AG09319 (cell line): ENCODE data around the gene VSTM1.

Source experiments
- DNase-seq: peaks from one replicate; pipeline ENCODE4 v3.0.0-alpha.2; 2010; ENCODE audit warnings: low read depth; ENCODE audit errors: extremely low read depth
- TF ChIP-seq, protein P1 (sequence below): IDR thresholded peaks from 2 replicates; pipeline ENCODE4 v1.5.1; 2011; ENCODE audit warnings: low read depth, mild to moderate bottlenecking, inconsistent platforms, low read length, moderate library complexity

VSTM1 gene

DNA sequence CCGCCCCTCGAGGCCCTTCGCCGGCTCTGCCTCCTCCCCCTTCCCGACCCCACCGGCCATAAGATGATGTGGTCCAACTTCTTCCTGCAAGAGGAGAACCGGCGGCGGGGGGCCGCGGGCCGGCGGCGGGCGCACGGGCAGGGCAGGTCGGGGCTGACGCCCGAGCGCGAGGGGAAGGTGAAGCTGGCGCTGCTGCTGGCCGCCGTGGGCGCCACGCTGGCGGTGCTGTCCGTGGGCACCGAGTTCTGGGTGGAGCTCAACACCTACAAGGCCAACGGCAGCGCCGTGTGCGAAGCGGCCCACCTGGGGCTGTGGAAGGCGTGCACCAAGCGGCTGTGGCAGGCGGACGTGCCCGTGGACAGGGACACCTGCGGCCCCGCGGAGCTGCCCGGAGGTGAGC lies 70.9 kb downstream of the VSTM1 start:
- TF ChIP-seq, protein P1, sequence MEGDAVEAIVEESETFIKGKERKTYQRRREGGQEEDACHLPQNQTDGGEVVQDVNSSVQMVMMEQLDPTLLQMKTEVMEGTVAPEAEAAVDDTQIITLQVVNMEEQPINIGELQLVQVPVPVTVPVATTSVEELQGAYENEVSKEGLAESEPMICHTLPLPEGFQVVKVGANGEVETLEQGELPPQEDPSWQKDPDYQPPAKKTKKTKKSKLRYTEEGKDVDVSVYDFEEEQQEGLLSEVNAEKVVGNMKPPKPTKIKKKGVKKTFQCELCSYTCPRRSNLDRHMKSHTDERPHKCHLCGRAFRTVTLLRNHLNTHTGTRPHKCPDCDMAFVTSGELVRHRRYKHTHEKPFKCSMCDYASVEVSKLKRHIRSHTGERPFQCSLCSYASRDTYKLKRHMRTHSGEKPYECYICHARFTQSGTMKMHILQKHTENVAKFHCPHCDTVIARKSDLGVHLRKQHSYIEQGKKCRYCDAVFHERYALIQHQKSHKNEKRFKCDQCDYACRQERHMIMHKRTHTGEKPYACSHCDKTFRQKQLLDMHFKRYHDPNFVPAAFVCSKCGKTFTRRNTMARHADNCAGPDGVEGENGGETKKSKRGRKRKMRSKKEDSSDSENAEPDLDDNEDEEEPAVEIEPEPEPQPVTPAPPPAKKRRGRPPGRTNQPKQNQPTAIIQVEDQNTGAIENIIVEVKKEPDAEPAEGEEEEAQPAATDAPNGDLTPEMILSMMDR = no peak

DNA sequence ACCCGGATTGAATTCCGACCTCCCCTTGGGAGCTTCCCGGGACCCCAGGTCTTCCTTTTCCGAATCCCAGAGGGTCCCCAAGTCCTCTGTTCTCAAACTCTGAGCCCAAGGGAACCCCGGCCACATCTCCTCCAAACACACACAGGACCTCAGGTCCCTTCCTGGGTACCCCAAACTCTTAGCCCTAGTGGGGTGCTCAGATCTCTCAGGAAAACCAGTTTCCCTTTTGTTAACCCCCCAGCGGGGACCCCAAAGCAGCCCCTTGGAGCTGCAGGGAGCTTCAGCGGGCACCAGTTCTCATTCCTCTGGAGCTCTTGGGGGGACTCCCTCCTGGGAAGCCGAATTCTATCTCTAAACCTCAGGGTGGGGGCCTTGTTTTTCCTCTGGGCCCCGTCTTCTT lies 71.5 kb downstream of the VSTM1 start:
- no peak for DNase-seq
- TF ChIP-seq, protein P1 = no peak

More for the DNA sequence above, 70.9 kb downstream of the VSTM1 start:
- no peak for DNase-seq

DNA sequence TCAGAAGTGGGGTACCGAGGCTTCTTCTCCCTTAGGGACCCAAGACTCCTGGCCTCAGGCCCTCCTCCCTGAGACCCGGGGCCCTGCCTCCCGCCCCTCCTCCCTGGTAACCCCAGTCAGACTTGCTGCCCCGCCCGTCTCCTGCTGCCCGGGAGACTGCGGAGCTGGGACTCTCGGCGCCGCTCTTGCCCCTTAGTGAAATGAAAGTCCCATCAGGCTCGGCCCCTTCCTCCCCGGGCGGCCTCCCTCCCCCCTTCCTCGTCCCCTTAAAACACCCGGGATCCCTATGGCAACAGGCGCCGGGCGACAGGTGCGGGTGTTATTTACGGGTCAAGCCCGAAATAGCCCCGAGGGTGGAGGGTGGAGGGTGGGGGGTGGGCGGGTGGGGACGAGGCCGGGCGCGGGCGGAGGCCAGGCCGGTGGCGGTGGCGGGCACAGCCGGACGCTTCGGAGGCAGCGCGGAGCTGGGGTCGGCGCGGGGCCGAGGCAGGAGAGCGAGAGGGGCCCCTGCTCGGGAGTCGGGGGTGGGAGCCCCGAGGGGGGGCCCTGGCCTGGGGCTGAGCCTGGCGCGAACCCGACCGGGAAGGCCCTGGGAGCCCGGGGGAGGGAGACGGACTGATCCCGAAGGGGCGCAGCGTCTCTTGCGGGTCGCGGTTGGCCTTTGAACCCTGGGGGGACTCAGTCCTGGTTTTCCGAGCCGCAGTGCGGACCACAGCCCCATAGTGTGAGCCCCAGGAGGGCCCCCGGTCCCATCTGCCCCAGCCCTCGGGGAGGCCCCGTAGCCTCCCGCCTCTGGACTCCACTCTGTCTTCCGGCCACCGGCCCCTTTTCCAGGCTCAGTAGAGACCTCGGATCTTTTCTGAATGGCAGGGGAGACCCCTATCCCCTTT lies 72.2 kb downstream of the VSTM1 start, which contains the start of gene CACNG6:
Gene CACNG6 (plus strand): TSS at position 414 of the 890 bp plus-strand sequence. CDS start 1,241 bp downstream, outside the sequence.
- DNase-seq = no peak
- TF ChIP-seq, protein P1 = no peak
